Thoracic aorta (tissue), 2 donors: ENCODE results near the gene FOXG1. TPM values are rescaled to one million over a fixed set of nuclear protein-coding genes. Genes with fewer than 3 reads are reported as not detected.

Source experiments
- ATAC-seq: fragments of 150-250 bp; one replicate; pipeline ENCODE4 v1.8.0; 2017; ENCODE audit warnings: low read depth; ENCODE audit not compliant: insufficient number of reproducible peaks, low FRiP score
- DNase-seq: peaks from one replicate; pipeline ENCODE4 v3.0.0-alpha.2; 2020; ENCODE audit warnings: low spot score
- H3K27ac ChIP-seq, 2 donors: fragments of 200-600 bp; sonication (generic); 1 replicate in 1 of 2; 2 replicates in 1 of 2; pipeline ENCODE4 v1.5.1; 2016; ENCODE audit warnings: mild to moderate bottlenecking in 2 of 2, moderate library complexity in 2 of 2
- H3K27me3 ChIP-seq: fragments of 200-600 bp; sonication (generic); replicated peaks from 2 replicates; pipeline ENCODE4 v1.6.0; 2016; ENCODE audit warnings: mild to moderate bottlenecking; ENCODE audit not compliant: insufficient read depth
- H3K36me3 ChIP-seq: fragments of 200-600 bp; sonication (generic); one replicate; pipeline ENCODE4 v1.5.1; 2016
- H3K4me1 ChIP-seq, 2 donors: fragments of 200-600 bp; sonication (generic); 1 replicate in 1 of 2; 2 replicates in 1 of 2; pipeline versions ENCODE4 v1.5.1 to v1.6.0; 2016; ENCODE audit warnings: low read depth in 2 of 2, mild to moderate bottlenecking in 1 of 2; ENCODE audit not compliant: control insufficient read depth in 1 of 2
- H3K4me3 ChIP-seq: fragments of 200-600 bp; sonication (generic); 2 replicates; pipeline ENCODE4 v1.5.1; 2016; ENCODE audit warnings: mild to moderate bottlenecking
- H3K9me3 ChIP-seq: fragments of 200-600 bp; sonication (generic); 2 replicates; pipeline ENCODE4 v1.5.1; 2016
- total RNA-seq, 2 donors: library from RNA; depleted of rRNA; stranded (reverse); fragments of >200 nt; gene quantifications; one replicate each; pipeline versions ENCODE4 v1.1.0 to v1.2.3, GENCODE V29; 2016
- TF ChIP-seq, protein P1 (sequence below): fragments of 200-600 bp; sonication (generic); IDR thresholded peaks from one replicate; pipeline ENCODE4 v1.5.1; 2019; ENCODE audit warnings: antibody characterized with exemption

The FOXG1 gene
- total RNA-seq, 2 donors from 2014 or later: 0.28 TPM; not detected in 1

DNA sequence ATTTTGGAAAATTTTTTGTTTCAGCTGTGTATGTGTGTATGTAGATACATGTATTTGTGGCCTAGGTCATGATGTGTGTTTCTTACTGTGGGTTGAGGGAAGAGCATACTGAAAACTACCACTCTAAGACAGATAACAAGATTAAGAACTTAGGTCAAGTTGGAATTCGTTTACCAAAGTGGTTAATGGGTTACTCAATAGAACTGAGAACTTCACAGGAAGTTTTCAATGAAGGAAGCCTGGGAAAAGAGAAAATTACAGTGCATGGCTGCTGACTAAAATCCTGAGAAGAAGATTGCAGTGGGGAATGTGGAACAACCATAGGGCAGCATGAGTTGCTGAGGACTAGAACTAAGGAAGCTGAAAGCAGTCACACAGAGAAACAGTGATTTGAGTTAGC, 21.4 kb upstream of the FOXG1 start:
- H3K4me1 ChIP-seq: no peaks in the 10 kb centered on the region
- no peaks in the 10 kb centered on the region for H3K27me3 ChIP-seq
- DNase-seq: no peak
- H3K4me3 ChIP-seq: no peak overlapping the region
- no peak for ATAC-seq
- no peaks in the 10 kb centered on the region for H3K36me3 ChIP-seq
- H3K9me3 ChIP-seq: no peaks in the 10 kb centered on the region
- no peak overlapping the region for H3K27ac ChIP-seq
- TF ChIP-seq, protein P1, sequence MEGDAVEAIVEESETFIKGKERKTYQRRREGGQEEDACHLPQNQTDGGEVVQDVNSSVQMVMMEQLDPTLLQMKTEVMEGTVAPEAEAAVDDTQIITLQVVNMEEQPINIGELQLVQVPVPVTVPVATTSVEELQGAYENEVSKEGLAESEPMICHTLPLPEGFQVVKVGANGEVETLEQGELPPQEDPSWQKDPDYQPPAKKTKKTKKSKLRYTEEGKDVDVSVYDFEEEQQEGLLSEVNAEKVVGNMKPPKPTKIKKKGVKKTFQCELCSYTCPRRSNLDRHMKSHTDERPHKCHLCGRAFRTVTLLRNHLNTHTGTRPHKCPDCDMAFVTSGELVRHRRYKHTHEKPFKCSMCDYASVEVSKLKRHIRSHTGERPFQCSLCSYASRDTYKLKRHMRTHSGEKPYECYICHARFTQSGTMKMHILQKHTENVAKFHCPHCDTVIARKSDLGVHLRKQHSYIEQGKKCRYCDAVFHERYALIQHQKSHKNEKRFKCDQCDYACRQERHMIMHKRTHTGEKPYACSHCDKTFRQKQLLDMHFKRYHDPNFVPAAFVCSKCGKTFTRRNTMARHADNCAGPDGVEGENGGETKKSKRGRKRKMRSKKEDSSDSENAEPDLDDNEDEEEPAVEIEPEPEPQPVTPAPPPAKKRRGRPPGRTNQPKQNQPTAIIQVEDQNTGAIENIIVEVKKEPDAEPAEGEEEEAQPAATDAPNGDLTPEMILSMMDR: no peak

DNA sequence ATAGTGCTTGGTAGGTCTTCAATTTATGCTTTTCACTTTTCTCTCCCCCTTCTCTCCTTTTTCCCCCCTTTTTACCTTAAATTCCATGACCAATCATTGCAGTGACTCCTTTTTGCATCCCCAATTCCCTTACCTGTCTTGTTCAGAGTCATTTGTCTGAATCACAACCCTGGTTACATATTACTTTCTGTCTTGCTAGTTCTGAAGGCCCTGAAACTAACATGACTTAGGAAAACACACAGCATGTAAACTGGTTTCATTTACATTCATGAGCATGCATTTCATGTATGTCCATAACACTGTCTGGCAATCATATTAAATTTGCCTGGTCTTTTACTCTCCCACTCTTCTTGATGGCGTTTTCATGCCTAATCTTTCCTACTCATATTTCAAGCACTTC, 20.3 kb upstream of the FOXG1 start:
- H3K9me3 ChIP-seq: no peaks in the 10 kb centered on the region
- no peak overlapping the region for H3K27ac ChIP-seq

DNA sequence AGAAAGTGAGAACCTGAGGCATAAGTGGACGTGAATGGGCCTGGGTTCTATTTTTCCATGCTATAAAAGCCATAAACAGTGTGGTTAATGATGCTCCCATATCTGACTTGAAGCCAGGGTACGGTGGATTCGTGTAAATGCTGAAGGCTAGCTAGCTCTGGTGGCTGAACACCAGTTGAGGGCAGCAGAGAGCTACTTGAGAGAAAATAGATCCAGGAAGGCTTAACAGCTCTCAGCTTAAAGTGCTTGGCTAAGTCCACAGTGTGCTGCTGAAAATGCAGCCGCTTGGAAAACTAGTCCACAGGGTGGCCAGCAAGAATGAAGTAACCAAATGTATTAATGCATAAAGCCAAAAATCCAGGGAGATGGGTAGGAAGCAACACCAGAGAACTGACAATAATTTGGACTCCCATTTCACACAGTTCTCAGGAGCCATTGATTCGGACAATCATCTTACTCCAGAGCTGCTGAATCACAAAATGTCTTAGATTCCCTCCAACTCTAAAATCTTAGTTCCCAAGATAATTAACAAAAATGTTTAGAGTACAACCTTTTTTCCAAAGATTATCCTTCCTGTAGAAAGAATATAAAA, 15.0 kb upstream of the FOXG1 start:
- DNase-seq (no peak), ATAC-seq (no peak)
- H3K4me3 ChIP-seq: no peak overlapping the region
- H3K4me1 ChIP-seq: no peaks in the 10 kb centered on the region
- no peaks in the 10 kb centered on the region for H3K36me3 ChIP-seq
- peaks cover 3% of the 10 kb centered on the region for H3K27me3 ChIP-seq
- no peaks in the 10 kb centered on the region for H3K9me3 ChIP-seq
- TF ChIP-seq, protein P1: no peak
- H3K27ac ChIP-seq: no peak overlapping the region

More for the DNA sequence above, 20.3 kb upstream of the FOXG1 start:
- Histone ChIP-seq H3K4me1 (no peaks in the 10 kb centered on the region), H3K36me3 (no peaks in the 10 kb centered on the region), H3K27me3 (no peaks in the 10 kb centered on the region), H3K4me3 (no peak overlapping the region)
- TF ChIP-seq, protein P1: no peak
- no peak for DNase-seq
- no peak for ATAC-seq

DNA sequence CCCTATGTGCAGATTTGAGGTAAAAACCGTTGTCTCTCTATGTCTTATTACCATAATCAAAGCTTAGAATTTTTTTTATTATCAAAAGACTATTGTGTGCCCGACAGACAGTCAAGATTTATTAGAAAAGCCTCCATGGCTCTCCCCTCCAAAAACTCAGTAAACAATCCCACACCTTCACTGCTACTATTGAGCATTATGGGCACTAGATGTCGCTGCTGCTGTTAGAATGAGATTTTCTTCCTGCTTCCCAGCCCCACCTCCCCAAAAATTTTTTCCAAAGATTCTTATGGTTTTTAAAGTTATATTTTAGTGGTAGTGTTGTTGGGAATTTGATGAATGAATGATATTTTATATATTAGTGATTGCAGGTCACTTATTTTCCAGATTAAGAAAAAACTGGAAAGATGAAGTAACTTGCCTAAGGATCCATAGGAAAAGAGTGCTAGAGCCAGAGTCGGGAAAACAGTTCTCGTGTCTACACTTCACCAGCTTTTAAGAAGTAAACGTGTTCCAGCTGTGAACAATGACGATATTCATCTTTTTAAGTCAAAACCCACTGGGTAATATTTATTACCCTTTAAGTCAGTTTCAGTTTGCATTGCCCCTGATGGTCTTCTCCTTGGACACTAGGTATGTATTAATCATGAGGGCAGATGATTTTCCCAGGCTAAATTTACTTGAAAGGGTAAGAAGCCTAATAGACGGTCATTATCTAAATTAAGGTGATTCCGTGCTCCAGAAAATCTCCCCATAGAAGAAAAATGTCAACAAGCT, 12.2 kb upstream of the FOXG1 start:
- H3K4me1 ChIP-seq: peaks cover 0 to 1% of the 10 kb centered on the region in 2 donors
- no peak for DNase-seq

DNA sequence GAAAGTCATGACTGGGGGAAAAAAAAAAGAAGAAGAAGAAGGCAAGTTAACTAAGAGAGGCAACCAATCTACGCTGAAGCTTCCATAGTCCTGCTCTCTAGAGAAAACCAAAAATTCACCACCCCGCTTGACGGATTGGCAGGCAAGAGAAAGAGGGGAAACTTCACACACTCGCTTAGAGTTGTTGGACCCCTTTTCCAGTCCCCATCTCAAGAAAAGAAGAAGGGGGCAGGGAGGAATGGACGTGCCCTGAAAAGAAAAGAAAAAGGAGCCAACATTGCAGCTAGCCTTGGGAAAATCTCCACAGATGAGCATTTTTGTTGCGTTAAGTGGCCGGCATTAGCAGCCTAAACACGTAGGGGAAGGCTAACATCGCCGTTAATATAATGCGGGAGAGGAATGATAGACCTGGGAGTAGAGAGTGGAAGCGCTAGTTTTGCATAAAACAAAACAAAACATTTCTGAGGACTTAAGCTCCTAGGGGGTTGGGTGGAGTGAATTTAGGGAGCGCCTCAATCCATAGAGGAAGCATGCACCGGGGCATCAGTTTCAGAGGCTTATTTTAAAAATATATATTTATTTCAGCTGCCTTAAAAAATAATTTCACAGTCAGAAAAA, 11.3 kb upstream of the FOXG1 start:
- DNase-seq (no peak), ATAC-seq (no peak)
- Histone ChIP-seq H3K27me3 (peaks cover 25% of the 10 kb centered on the region), H3K9me3 (no peaks in the 10 kb centered on the region), H3K36me3 (no peaks in the 10 kb centered on the region), H3K27ac (no peak overlapping the region), H3K4me3 (no peak overlapping the region), H3K4me1 (peaks cover 0 to 7% of the 10 kb centered on the region in 2 donors)
- TF ChIP-seq, protein P1: no peak

More for the DNA sequence above, 12.2 kb upstream of the FOXG1 start:
- no peak overlapping the region for H3K4me3 ChIP-seq
- ATAC-seq: no peak
- peaks cover 16% of the 10 kb centered on the region for H3K27me3 ChIP-seq
- H3K36me3 ChIP-seq: no peaks in the 10 kb centered on the region
- no peak overlapping the region for H3K27ac ChIP-seq
- no peaks in the 10 kb centered on the region for H3K9me3 ChIP-seq
- TF ChIP-seq, protein P1: peak; percentile 45
